NCI-H446 (cell line): ENCODE results near the gene DGKB.

Source experiments
- DNase-seq, 2 experiments: peaks; one replicate each; lab custom pipeline; 2025; lab: John Stamatoyannopoulos, UW

The DGKB gene

DNA sequence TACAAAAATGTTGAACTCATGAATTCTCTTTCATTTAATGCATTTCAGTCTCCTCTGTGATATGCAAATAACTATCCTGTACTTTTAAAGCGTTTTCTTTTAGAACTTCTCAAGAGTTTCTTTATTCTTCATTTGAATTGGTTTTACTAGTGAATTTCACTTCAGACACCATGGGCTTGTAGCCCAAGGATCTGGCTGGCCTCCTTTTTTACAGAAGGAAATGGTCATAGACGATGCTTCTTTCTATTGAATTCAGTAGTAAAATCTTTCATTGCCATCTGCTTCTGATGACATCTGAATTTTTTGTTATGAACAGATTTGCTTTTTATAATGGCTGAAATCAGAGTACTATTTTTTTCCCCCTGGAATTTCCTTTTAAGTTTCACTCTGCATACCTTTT, 777.8 kb downstream of the DGKB start:
- no peak for DNase-seq

DNA sequence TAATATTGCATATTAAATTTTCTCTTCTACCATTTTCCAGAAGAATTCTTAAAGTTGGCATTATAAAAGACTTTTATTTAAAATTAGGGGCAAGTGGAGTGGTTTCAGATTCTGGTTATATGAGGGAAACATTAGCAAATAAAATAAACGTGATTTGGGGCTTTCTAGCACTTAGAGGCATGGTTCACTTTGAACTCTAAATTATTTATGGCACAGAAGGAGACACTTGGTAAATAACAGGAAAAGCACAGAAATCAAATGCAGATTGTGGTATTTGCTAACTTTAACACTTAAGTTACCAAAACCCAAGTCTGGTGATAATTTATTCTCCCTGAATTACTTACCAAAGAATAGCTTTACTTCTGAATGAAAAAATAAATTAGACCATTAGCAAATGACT, 778.6 kb downstream of the DGKB start:
- no peak for DNase-seq

DNA sequence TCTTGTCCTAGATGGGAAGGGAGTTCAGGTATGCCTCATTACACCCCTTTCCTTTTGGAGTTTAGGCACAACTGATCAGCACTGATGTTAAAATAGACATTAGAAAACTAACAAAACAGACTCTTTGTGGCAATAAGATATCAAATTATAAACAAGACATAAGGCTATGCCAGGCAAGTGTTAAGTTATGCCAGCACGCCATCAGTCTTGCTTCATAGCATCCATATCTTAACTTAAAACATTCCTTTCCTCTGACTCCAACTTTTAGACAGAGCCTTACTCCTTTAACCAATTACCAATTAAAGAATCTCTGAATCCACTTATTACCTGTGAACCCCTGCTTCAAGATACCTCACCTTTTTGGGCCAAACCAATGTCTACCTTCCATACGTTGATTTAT, 786.9 kb downstream of the DGKB start:
- no peak for DNase-seq

DNA sequence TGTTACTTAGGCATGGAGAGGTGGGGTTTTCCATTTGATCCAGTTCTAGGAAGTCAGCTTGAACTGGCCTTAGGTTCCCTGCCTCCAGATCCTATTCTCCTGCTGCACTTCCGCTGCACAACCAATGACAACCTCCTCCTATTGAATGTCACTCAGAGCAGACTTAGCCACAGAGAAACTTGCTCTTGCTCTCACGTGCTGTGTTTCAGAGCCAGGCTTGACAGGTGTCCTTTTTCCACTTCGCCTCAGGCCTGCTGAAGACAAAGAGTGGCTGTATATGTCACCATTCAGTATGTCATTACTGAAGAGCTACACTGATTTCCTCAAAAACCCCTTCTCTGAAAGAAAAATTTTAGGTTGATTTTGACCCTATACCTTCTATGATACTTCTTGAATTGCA, 797.7 kb downstream of the DGKB start:
- DNase-seq = no peak

DNA sequence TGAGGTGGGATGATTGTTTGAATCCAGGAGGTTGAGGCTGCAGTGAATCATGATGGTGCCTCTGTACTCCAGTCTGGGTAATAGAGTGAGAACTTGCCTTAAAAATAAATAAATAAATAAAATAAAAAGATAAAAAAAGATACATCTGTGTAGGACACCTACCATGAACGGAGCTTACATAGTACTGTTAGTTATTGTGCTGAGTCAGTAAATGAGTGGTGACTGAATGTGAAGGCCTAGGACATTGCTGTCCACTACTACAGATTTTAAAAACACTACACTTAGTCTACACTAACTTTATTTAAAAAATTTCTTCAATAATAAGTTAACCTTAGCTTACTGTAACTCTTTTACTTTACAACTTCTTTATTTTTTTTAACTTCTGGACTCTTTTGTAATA, 806.4 kb downstream of the DGKB start:
- DNase-seq = no peak

DNA sequence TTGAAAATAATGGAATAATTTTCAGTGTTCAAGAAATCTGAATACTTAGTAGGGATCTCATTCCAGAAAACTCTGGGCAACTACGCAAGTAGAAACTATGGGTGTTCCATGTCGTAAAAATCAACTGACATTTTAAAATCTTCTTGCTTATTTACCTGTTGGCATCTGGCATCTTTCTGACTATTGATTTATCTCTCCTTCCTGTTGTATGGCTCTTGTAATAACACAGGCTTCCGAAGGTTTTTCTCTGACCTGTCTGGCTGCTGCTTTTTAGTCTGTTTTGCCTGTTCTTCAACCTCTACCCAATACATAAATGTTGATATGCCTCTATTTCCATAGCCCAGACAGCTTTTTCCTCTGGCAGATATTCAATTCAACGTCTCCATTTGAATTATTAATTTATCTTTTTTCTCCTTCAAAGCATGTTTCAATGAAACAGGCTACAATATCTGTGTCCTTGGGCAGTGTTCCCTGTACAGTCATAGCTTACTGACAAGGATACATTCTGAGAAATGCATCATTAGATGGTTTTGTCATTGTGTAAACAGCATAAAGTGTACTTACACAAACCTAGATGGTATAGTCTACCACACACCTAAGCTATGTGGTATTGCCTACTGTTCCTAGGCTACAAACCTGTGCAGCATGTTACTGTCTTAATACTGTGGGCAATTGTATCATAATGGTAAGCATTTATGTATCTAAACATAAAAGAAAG, 807.2 kb downstream of the DGKB start:
- DNase-seq = no peak
